HepG2 (cell line): ENCODE measurements around the gene TMC2. TPM values are rescaled to one million over a fixed set of nuclear protein-coding genes. Genes with fewer than 3 reads are reported as not detected.

Experiments
- CEBPG ChIP-seq: IDR thresholded peaks from 2 replicates; pipeline ENCODE4 v1.6.1; 2016
- FOXA3 ChIP-seq: IDR thresholded peaks from 2 replicates; pipeline ENCODE4 v1.6.1; 2016; ENCODE audit warnings: missing genetic modification reagents, missing compliant biosample characterization
- FOXP4 ChIP-seq: sonication (generic); formaldehyde crosslinking; IDR thresholded peaks from 2 replicates; pipeline ENCODE4 v1.4.0; 2020; ENCODE audit warnings: missing genetic modification reagents
- GABPA ChIP-seq, 2 experiments: IDR thresholded peaks; 2 replicates each; pipeline ENCODE4 v1.6.1; 2011 to 2016; ENCODE audit warnings: low read depth in 2 of 2, low read length in 1 of 2, missing biosample characterization in 1 of 2, missing genetic modification characterization in 1 of 2
- HNF4A ChIP-seq: sonication (generic); formaldehyde crosslinking; IDR thresholded peaks from 2 replicates; pipeline ENCODE4 v1.4.0; 2020; ENCODE audit warnings: missing genetic modification reagents
- ISX ChIP-seq: sonication (generic); formaldehyde crosslinking; conservative IDR thresholded peaks from 2 replicates; pipeline ENCODE4 v1.5.0; 2020; ENCODE audit warnings: missing genetic modification reagents
- NR2F6 ChIP-seq, 2 experiments: IDR thresholded peaks; 2 replicates each; pipeline ENCODE4 v1.6.1; 2016; ENCODE audit warnings: antibody characterized with exemption in 1 of 2, mild to moderate bottlenecking in 1 of 2
- NR3C1 ChIP-seq: sonication (generic); formaldehyde crosslinking; IDR thresholded peaks from 2 replicates; pipeline ENCODE4 v1.4.0; 2020; ENCODE audit warnings: missing genetic modification reagents
- RBAK ChIP-seq: sonication (generic); formaldehyde crosslinking; IDR thresholded peaks from 2 replicates; pipeline ENCODE4 v1.5.1; 2020; ENCODE audit warnings: mild to moderate bottlenecking, missing genetic modification reagents
- SETDB1 ChIP-seq: sonication (generic); formaldehyde crosslinking; IDR thresholded peaks from 2 replicates; pipeline ENCODE4 v1.5.1; 2020; ENCODE audit warnings: missing genetic modification reagents, mild to moderate bottlenecking, borderline replicate concordance
- SP1 ChIP-seq, 2 experiments: fragments of 450-650 bp in 1 of 2; sonication (generic) in 1 of 2; formaldehyde crosslinking in 1 of 2; IDR thresholded peaks; 2 replicates each; pipeline versions ENCODE4 v1.4.0 to v1.6.1; 2016 to 2020; ENCODE audit warnings: missing genetic modification reagents in 1 of 2
- TSC22D2 ChIP-seq: sonication (generic); formaldehyde crosslinking; IDR thresholded peaks from 2 replicates; pipeline ENCODE4 v1.5.1; 2020; ENCODE audit warnings: missing genetic modification reagents, mild to moderate bottlenecking, borderline replicate concordance
- ZFP36L2 ChIP-seq: sonication (generic); formaldehyde crosslinking; IDR thresholded peaks from 2 replicates; pipeline ENCODE4 v1.4.0; 2020; ENCODE audit warnings: missing genetic modification reagents
- ZNF180 ChIP-seq: sonication (generic); formaldehyde crosslinking; IDR thresholded peaks from 2 replicates; pipeline ENCODE4 v1.4.0; 2020; ENCODE audit warnings: low read depth, missing genetic modification reagents, borderline replicate concordance
- ZNF24 ChIP-seq: fragments of 450-650 bp; IDR thresholded peaks from 2 replicates; pipeline ENCODE4 v1.6.1; 2017; ENCODE audit warnings: antibody characterized with exemption, mild to moderate bottlenecking
- polyA plus RNA-seq, 8 experiments: library from polyadenylated mRNA; depleted of rRNA in 3 of 8; stranded (reverse) in 7 of 8; unstranded in 1 of 8; fragments of >200 nt; fragmentation: Illumina TruSeq in 4 of 8; extraction: Trizol in 4 of 8; gene quantifications; 2 replicates each; pipeline versions ENCODE4 v1.2.1 to v1.2.3, GENCODE V29; 2011 to 2016; ENCODE audit warnings: low read depth in 4 of 8, missing spikeins in 1 of 8, mixed read lengths in 1 of 8; ENCODE audit not compliant: insufficient read depth in 1 of 8
- total RNA-seq, 5 experiments: library from RNA; depleted of rRNA; stranded (reverse); fragments of >200 nt; fragmentation: Illumina TruSeq; extraction: Trizol; gene quantifications; 2 replicates each; pipeline ENCODE4 v1.2.3, GENCODE V29; 2016; ENCODE audit warnings: low read depth in 1 of 5
- TF ChIP-seq, protein P1 (sequence below): sonication (generic); formaldehyde crosslinking; IDR thresholded peaks from one replicate; pipeline ENCODE4 v1.5.1; 2020; ENCODE audit warnings: mild to moderate bottlenecking, missing genetic modification reagents; ENCODE audit errors: not compliant biosample characterization
- TF ChIP-seq, protein P2 (sequence below): fragments of 450-650 bp; IDR thresholded peaks from 2 replicates; pipeline ENCODE4 v1.6.1; 2016

Gene TMC2
- total and polyA plus RNA-seq, 2 of the 13 experiments (the other 11 are each of a cell fraction or from before 2014, with no cell fraction given) = not detected

GRCh38 chr20:2652724-2653555 lies 116.6 kb downstream of the TMC2 start (continued):
- TF ChIP-seq, protein P1, sequence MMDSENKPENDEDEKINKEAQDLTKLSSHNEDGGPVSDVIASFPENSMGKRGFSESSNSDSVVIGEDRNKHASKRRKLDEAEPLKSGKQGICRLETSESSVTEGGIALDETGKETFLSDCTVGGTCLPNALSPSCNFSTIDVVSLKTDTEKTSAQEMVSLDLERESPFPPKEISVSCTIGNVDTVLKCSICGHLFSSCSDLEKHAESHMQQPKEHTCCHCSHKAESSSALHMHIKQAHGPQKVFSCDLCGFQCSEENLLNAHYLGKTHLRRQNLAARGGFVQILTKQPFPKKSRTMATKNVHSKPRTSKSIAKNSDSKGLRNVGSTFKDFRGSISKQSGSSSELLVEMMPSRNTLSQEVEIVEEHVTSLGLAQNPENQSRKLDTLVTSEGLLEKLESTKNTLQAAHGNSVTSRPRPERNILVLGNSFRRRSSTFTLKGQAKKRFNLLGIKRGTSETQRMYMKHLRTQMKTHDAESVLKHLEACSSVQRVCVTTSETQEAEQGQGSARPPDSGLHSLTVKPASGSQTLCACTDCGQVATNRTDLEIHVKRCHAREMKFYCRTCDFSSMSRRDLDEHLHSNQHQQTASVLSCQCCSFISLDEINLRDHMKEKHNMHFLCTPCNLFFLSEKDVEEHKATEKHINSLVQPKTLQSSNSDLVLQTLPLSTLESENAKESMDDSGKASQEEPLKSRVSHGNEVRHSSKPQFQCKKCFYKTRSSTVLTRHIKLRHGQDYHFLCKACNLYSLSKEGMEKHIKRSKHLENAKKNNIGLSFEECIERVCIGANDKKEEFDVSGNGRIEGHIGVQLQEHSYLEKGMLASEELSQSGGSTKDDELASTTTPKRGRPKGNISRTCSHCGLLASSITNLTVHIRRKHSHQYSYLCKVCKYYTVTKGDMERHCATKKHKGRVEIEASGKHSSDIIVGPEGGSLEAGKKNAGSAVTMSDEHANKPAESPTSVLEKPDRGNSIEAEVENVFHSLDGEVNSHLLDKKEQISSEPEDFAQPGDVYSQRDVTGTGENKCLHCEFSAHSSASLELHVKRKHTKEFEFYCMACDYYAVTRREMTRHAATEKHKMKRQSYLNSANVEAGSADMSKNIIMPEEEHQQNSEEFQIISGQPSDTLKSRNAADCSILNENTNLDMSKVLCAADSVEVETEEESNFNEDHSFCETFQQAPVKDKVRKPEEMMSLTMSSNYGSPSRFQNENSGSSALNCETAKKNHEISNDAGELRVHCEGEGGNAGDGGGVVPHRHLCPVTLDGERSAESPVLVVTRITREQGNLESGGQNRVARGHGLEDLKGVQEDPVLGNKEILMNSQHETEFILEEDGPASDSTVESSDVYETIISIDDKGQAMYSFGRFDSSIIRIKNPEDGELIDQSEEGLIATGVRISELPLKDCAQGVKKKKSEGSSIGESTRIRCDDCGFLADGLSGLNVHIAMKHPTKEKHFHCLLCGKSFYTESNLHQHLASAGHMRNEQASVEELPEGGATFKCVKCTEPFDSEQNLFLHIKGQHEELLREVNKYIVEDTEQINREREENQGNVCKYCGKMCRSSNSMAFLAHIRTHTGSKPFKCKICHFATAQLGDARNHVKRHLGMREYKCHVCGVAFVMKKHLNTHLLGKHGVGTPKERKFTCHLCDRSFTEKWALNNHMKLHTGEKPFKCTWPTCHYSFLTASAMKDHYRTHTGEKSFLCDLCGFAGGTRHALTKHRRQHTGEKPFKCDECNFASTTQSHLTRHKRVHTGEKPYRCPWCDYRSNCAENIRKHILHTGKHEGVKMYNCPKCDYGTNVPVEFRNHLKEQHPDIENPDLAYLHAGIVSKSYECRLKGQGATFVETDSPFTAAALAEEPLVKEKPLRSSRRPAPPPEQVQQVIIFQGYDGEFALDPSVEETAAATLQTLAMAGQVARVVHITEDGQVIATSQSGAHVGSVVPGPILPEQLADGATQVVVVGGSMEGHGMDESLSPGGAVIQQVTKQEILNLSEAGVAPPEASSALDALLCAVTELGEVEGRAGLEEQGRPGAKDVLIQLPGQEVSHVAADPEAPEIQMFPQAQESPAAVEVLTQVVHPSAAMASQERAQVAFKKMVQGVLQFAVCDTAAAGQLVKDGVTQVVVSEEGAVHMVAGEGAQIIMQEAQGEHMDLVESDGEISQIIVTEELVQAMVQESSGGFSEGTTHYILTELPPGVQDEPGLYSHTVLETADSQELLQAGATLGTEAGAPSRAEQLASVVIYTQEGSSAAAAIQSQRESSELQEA (CRISPR knock-in tag) = peak; percentile 80
- no peak for TF ChIP-seq NR2F6 (IDR thresholded peaks at IDR 0.05)
- no peak for TF ChIP-seq NR2F6 (CRISPR knock-in tag; IDR thresholded peaks at IDR 0.05)
- TF ChIP-seq GABPA (IDR thresholded peaks at IDR 0.05; ENCODE audit: low read depth, low read length) = no peak
- no peak for TF ChIP-seq GABPA (CRISPR knock-in tag; IDR thresholded peaks at IDR 0.05; ENCODE audit: low read depth)
- TF ChIP-seq NR3C1 (CRISPR knock-in tag) = no peak
- TF ChIP-seq FOXA3 = no peak
- TF ChIP-seq HNF4A = no peak
- TF ChIP-seq, protein P2, sequence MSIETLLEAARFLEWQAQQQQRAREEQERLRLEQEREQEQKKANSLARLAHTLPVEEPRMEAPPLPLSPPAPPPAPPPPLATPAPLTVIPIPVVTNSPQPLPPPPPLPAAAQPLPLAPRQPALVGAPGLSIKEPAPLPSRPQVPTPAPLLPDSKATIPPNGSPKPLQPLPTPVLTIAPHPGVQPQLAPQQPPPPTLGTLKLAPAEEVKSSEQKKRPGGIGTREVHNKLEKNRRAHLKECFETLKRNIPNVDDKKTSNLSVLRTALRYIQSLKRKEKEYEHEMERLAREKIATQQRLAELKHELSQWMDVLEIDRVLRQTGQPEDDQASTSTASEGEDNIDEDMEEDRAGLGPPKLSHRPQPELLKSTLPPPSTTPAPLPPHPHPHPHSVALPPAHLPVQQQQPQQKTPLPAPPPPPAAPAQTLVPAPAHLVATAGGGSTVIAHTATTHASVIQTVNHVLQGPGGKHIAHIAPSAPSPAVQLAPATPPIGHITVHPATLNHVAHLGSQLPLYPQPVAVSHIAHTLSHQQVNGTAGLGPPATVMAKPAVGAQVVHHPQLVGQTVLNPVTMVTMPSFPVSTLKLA = peak; percentile 73
- TF ChIP-seq CEBPG = no peak
- no peak for TF ChIP-seq SP1 (IDR thresholded peaks at IDR 0.05)
- no peak; the same call in 1 of the 2 replicates for TF ChIP-seq SP1 (CRISPR knock-in tag; IDR thresholded peaks at IDR 0.05)
- peak; percentile 82 for TF ChIP-seq RBAK
- peak; percentile 80; the same call in 1 of the 2 replicates for TF ChIP-seq ZFP36L2 (CRISPR knock-in tag)
- TF ChIP-seq ISX = no peak
- no peak for TF ChIP-seq SETDB1 (CRISPR knock-in tag)
- TF ChIP-seq FOXP4 (CRISPR knock-in tag) = no peak; the same call in 1 of the 2 replicates
- no peak for TF ChIP-seq ZNF180 (CRISPR knock-in tag)
- TF ChIP-seq TSC22D2 (CRISPR knock-in tag) = 0 out of 2 replicates have a peak, but pooled peaks have one; percentile 19
- TF ChIP-seq ZNF24 = no peak
